Activated CD8-positive, alpha-beta memory T cell treated with anti-CD3 and anti-CD28 coated beads for 48 hours (primary cell): ENCODE results near the gene ZBTB1.
"Not testable (repeated sequence)": the region's sequence is repeated elsewhere in the genome, so short reads cannot be mapped to it uniquely, and the experiment has no call there.

ENCODE experiments used
- DNase-seq, 3 experiments: peaks; one replicate each; pipeline ENCODE4 v3.0.0-alpha.2; 2020; ENCODE audit warnings: low read depth in 2 of 3, low spot score in 2 of 3

ZBTB1 gene

DNA sequence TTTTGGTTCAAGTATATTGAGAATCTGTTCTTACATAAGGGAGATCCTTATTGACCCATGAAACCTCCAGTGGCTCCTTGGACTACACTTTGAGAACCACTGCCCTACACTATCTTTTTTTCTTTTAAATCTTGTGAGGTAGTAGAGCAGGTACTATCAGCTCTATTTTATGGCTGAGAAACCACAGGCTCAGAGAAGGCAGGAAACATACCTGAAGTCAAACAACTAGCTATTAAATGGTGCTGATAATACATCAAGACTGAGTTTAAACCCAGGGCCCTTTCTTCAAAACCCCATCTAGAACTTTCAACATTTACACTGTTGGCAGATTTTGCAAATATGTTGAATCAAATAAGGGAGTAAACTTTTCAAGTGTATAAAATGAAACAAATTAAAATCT is 7.8 kb upstream of the ZBTB1 start:
- DNase-seq = no peak

- no peak for DNase-seq
Observed at GRCh38 chr14:64500088-64500487, 4.5 kb upstream of the ZBTB1 start.

GRCh38 chr14:64501411-64502171 is 3.0 kb upstream of the ZBTB1 start:
- no peak for DNase-seq

- no peak for DNase-seq
Observed at GRCh38 chr14:64502456-64502855, 2.1 kb upstream of the ZBTB1 start.

GRCh38 chr14:64502887-64503433 is 1.6 kb upstream of the ZBTB1 start:
- DNase-seq = no peak

DNA sequence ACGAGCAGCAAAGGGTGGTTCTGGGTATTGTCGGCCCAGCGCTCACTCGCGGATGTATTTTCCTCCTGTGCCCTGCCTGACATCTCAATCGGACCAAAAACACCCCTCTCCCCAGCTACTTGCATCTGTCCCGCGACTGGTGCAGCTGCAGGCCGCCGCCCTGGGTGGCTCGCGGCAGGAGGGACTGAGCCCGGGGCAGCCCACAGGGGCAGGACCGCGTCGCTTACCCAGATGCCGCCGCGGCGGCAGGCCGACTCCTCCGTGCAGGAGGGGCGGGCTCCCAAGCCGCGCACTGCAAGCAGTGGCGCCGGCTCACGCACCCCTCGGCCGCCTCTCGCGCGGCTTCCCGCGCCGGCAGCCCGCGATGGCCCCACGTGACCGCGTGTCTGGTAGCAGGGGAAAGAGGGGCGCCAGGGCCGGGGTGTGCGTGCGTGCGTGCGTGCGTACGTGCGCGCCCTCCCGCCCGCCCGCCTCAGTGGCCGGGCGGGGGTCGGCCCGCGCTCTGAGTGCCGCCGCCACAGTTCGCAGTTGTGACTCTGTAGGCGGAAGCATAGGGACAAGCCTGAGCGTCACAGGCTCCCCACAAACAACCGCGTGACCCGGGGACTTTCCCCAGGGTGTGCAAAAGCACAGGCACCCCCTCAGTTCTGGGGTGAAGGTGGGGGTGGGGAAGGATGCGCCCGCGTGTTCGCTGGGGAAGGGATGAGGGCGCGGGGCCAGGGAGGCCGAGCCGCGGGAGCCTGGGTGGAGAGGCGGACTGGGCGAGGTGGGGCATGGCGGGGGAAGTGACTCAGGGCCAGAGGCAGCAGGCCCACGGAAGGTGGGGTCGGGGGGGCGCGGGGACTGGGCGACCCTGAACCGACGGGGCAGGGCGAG is 898 bp upstream of the ZBTB1 start, which contains the start of gene ZBTB25:
ZBTB25 (minus strand) TSS at position 405 of the 876 bp plus-strand sequence. CDS start 13,305 bp downstream, outside the sequence.
- DNase-seq = peak; percentile 87 to 90 (median 88)

DNA sequence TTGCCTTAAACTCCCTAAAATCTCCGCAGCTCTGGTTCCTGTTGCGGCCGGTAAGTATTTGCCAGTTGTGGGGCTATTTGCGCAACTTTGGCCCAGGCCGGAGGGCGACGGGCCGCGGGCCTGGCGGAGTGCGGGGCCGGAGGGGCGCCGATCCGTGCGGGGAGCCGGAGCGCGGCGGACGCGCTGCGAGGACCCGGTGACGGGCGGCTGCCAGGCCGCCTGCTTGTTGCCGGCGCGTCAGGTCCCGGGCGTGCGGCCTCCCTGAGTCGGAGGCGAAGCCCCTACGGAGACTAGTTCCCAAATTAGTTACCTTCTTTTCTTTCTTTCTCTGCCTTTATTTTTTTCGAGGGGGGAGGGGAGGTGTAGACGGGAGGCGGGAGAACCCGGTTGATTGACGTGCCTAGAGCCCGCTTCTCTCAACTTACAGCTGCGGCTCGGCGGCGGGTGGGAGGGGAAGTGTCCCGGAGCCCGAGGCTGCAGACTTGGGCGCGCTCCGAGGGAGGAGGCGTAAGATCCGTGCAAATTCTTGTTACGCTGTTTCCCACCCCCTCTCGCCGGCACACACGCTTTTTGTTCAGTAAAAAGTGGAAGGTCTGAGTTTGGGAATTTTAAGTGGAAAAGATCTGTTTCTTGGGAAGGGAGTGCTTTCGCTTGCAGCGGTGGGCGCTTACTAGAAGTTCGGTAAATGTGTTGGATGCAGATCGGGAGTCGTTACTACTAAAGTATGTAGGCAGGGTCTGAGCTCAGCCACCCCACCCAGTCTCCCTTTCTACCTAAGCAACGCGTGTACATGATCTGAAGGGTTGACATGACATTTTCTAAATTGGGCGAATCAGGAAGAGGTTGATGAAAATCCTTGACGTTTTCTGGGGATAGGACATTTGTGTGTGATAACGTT is 576 bp downstream of the ZBTB1 start:
- peak; percentile 54 to 58 (median 54) for DNase-seq

GRCh38 chr14:64506721-64507120 is 2.2 kb downstream of the ZBTB1 start:
- DNase-seq = no peak

GRCh38 chr14:64507376-64508156 is 3.0 kb downstream of the ZBTB1 start:
- DNase-seq = no peak

DNA sequence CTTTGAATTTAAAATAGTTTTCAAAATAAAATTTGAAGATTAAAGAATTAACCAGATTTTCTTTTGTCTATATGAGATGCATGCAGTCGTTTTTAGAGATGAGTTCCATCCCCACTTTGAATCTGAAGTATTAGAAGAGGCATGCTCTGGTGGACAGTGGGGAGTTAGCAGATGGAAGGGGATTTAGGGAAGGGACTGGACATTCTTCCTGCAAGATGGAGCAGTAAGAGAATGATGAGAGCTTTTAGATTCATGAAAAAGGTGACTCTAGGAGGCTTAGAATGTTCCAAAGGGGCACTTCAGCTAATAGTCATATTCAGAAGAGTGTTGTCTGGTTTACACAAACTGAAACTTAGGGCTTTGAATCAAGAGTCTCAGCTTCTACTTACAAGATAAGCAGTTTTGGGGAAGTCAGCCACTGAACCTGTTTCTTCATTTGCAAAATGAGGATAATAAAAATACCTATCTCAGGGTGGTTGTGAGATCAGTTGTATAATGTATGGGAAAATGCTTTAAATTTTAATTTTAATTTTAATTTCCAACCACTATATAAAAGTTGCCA is 3.7 kb downstream of the ZBTB1 start:
- DNase-seq = no peak

- no peak for DNase-seq
Observed at GRCh38 chr14:64509036-64509435, 4.5 kb downstream of the ZBTB1 start.

DNA sequence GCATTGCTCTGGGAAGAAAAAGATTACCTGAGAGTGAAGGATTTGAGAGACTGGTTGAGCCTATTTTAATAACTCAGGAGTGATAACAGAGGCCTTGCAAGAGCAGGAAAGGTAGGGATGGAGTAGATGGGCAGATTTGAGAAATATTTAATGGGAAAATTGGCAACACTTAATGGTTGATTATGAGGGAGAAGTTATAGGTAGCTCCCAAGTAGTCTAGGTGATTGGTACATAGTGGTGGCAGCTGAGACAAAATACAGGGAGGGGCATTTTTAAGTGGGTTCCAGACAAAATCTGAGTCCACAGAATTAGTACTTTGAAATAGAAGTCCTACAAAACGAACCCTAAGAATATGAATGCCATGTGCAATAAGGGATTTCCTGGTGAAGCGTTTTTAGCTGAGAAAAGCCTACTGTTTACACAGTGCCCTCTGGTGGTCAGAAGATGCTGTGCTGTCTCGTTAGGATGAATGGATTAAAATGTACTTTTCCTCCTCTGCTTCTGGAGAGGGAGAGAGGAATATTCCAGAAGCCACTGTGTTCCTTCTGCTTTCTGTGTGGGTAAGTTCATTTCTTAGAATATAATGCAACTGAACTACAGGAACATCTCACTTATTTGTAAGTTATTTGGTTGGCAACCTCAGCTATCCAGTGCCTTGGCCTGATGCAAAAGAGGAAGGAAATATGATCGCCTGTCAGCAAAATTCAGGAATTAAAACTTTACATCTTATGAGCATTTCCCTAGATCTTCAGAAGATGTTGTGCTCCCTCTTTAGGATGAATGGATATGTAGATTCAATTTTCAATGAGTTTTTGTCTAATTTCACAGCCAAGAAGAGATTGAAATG is 6.5 kb downstream of the ZBTB1 start:
- DNase-seq = no peak

- no peak for DNase-seq
Observed at GRCh38 chr14:64513271-64513670, 8.7 kb downstream of the ZBTB1 start.

- DNase-seq = no peak
Observed at GRCh38 chr14:64515053-64515452, 10.5 kb downstream of the ZBTB1 start.

GRCh38 chr14:64516969-64517368 is 12.4 kb downstream of the ZBTB1 start:
- no peak for DNase-seq

- not testable (repeated sequence) for DNase-seq
Observed at GRCh38 chr14:64517667-64518066, 13.1 kb downstream of the ZBTB1 start.

GRCh38 chr14:64518229-64518628 is 13.7 kb downstream of the ZBTB1 start:
- no peak for DNase-seq

DNA sequence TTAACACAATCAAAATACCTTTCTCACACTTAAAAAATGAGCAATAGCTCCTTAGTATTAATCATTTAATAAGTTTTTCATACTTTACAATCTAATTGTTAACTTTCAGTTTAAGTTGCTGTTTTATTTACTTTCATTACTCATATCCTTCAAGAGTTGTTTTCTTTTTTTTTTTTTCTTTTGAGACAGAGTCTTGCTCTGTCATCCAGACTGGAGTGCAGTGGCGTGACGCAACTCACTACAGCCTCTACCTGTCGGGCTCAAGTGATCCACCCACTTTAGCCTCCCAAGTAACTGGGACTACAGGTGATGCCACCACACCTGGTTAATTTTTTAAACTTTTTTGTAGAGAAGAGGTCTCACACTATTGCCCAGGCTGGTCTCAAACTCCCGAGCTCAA is 16.1 kb downstream of the ZBTB1 start:
- DNase-seq = no peak
